Right cardiac atrium (tissue), 5 donors: ENCODE data around the gene KLHL41. TPM values are rescaled to one million over a fixed set of nuclear protein-coding genes. Genes with fewer than 3 reads are reported as not detected.
"Not testable (repeated sequence)": the region's sequence is repeated elsewhere in the genome, so short reads cannot be mapped to it uniquely, and the experiment has no call there.

Experiments
- ATAC-seq, 2 donors: fragments of 200-7000 bp; cut with Tn5 transposase; one replicate each; pipeline versions ENCODE4 v1.8.0 to v1.9.1; 2020; ENCODE audit warnings: moderate library complexity in 2 of 2, mild to moderate bottlenecking in 1 of 2
- DNase-seq, 3 donors: peaks; one replicate each; pipeline ENCODE4 v3.0.0-alpha.2; 2020
- H3K27ac ChIP-seq: one replicate; pipeline ENCODE4 v1.5.1; 2013; ENCODE audit warnings: mild to moderate bottlenecking, low read length, control low read depth, moderate library complexity
- H3K27me3 ChIP-seq: one replicate; pipeline ENCODE4 v1.6.1; 2013; ENCODE audit not compliant: control insufficient read depth, insufficient read depth
- H3K4me1 ChIP-seq: one replicate; pipeline ENCODE4 v1.6.1; 2013; ENCODE audit warnings: low read length; ENCODE audit not compliant: control insufficient read depth, insufficient read depth
- H3K4me3 ChIP-seq: one replicate; pipeline ENCODE4 v1.5.1; 2013; ENCODE audit warnings: low read length, control low read depth
- H3K9me3 ChIP-seq: one replicate; pipeline ENCODE4 v1.6.1; 2013; ENCODE audit warnings: low read length; ENCODE audit not compliant: control insufficient read depth
- WGBS: extraction: QIAGEN DNeasy Blood & Tissue Kit; methylation state at CpG from one replicate; pipeline ENCODE4 v1.1.7; 2013; 5-methylcytosine and 5-hydroxymethylcytosine counted together
- intact Hi-C, 4 donors: fragments of 100-400 bp; cut with DNase I; formaldehyde crosslinking; loops; one replicate each; pipeline versions ENCODE4 v1.11.0 to v1.14.0; 2022 to 2023
- polyA plus RNA-seq: library from polyadenylated mRNA; stranded (reverse); fragments of 200-250 nt; gene quantifications from one replicate; pipeline ENCODE4 v1.2.3, GENCODE V29; 2013
- total RNA-seq, 4 donors: library from RNA; stranded (reverse); fragmentation: NEBNext Ultra II Directional; extraction: Animal tissue kit (Norgen Biotek cat#: 25700); gene quantifications; one replicate each; pipeline ENCODE4 v1.2.1, GENCODE V29; 2021
- donor health status: healthy with polysubstance abuse.
- donor health status: DM: no; HTN: yes; CAD: no.
- donor health status: DM: no; HTN: no; CAD: no.
- donor health status: DM: no; HTN: yes; CAD: no; lungs with severe emphysema.
- donor health status: DM: yes; HTN: yes; CAD: no.

The KLHL41 gene
- total and polyA plus RNA-seq, 5 donors, result 62.2 to 165 (median 86.6) TPM

DNA sequence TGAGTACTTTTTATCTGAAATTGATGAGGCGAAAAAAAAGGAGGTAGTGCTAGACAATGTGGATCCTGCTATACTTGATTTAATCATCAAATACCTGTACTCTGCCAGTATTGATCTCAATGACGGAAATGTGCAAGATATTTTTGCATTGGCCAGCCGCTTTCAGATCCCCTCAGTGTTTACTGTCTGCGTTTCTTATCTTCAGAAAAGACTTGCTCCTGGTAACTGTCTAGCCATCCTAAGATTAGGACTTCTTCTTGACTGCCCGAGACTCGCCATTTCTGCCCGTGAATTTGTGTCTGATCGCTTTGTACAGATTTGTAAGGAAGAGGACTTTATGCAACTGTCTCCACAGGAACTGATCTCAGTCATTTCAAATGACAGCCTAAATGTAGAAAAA lies 453 bp downstream of the KLHL41 start:
- H3K9me3 ChIP-seq, result no peaks in the 10 kb centered on the region
- no peak for ATAC-seq
- H3K27me3 ChIP-seq, result no peaks in the 10 kb centered on the region
- no peaks in the 10 kb centered on the region for H3K4me1 ChIP-seq
- H3K27ac ChIP-seq, result no peak overlapping the region
- intact Hi-C loops, result no loop called here
- WGBS, result 68% methylated on average over 8 of the region's 8 CpGs
- no peak for DNase-seq
- H3K4me3 ChIP-seq, result peak overlapping the region; percentile 80

DNA sequence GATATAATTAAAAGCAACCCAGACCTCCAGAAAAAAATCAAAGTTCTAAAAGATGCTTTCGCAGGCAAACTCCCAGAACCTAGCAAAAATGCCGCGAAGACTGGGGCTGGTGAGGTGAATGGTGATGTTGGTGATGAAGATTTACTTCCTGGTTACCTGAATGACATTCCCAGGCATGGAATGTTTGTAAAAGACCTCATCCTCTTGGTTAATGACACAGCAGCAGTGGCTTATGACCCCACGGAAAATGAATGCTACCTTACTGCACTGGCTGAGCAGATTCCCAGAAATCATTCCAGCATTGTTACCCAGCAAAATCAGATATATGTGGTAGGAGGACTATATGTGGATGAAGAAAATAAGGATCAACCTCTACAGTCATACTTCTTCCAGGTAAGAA lies 994 bp downstream of the KLHL41 start:
- no peak for ATAC-seq

DNA sequence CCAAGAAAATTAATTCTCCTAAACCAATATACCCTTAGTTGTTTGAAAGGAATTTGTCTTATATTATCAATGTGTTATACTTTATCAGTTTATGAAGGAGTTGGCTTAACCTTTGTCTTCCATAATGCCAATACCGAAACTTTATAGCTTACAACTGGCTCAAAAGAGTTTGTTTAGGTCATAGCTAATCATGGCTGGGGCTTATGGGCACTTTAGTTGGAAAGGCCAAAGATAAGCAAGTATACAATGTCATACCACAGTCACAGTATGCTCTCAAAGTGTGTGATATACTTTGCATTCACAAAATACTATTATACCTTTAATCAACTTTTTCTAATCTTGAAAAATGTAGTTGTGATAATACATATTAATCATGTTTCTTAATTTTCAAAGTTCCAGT lies 2.3 kb downstream of the KLHL41 start:
- no peak overlapping the region for H3K27ac ChIP-seq
- ATAC-seq, result no peak

More for the DNA sequence above, 994 bp downstream of the KLHL41 start:
- WGBS, result 83% methylated on average over 4 of the region's 4 CpGs
- peak overlapping the region; percentile 45 for H3K27ac ChIP-seq
- no peaks in the 10 kb centered on the region for H3K9me3 ChIP-seq
- H3K4me3 ChIP-seq, result peak overlapping the region; percentile 80
- no peak for DNase-seq
- H3K27me3 ChIP-seq, result no peaks in the 10 kb centered on the region
- no peaks in the 10 kb centered on the region for H3K4me1 ChIP-seq
- intact Hi-C loops, result no loop called here

DNA sequence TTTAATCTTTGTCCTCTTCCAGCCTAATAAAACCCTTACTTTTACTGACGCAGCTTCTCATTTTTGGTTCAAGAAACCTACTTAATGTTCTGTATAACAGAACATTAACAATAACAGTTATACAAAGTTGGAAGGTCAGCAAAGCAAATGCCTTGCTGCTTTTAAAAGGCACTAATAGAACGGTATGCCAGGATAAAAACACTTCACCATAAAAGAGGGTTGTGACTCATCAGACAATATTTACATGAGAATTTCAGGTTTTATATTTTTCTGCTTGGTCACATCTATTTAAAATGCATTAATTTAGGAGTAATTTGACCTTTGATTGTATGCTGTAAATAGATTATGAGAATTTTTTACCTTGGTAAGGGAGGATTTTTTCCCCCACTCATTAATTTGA lies 3.0 kb downstream of the KLHL41 start:
- H3K27me3 ChIP-seq, result no peaks in the 10 kb centered on the region
- H3K27ac ChIP-seq, result no peak overlapping the region
- no peak for ATAC-seq
- DNase-seq, result no peak
- H3K4me1 ChIP-seq, result no peaks in the 10 kb centered on the region
- H3K9me3 ChIP-seq, result no peaks in the 10 kb centered on the region
- intact Hi-C loops, result no loop called here
- peak overlapping the region; percentile 35 for H3K4me3 ChIP-seq
- 64% methylated on average over 2 of the region's 2 CpGs for WGBS

More for the DNA sequence above, 2.3 kb downstream of the KLHL41 start:
- intact Hi-C loops, result no loop called here
- WGBS, result 67% methylated on average over 1 of the region's 1 CpG
- no peak for DNase-seq
- Histone ChIP-seq H3K27me3 (no peaks in the 10 kb centered on the region), H3K4me3 (peak overlapping the region; percentile 35), H3K9me3 (no peaks in the 10 kb centered on the region), H3K4me1 (no peaks in the 10 kb centered on the region)

DNA sequence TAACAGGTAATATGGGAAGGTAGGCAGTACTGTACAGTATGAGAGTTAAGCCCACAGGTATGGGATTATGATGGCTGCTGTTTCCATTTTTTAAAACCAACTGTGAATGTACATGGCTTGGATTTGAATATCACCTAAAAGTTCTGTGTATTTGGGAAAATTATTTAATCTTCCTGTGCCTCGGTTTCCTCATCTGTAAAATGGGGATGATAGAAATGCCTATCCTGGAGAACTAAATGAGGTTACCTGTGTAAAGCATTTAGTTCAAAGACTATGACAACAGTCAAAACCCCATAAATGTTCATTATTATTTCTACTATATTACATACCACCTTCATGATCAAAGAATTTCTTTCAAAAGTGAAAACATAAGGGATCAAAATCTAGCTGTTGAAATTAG lies 3.6 kb downstream of the KLHL41 start:
- DNase-seq (no peak), ATAC-seq (no peak)
- WGBS, result 100% methylated on average over 1 of the region's 1 CpG
- Histone ChIP-seq H3K27me3 (no peaks in the 10 kb centered on the region), H3K9me3 (no peaks in the 10 kb centered on the region), H3K27ac (no peak overlapping the region), H3K4me3 (no peak overlapping the region), H3K4me1 (no peaks in the 10 kb centered on the region)
- intact Hi-C loops, result no loop called here

DNA sequence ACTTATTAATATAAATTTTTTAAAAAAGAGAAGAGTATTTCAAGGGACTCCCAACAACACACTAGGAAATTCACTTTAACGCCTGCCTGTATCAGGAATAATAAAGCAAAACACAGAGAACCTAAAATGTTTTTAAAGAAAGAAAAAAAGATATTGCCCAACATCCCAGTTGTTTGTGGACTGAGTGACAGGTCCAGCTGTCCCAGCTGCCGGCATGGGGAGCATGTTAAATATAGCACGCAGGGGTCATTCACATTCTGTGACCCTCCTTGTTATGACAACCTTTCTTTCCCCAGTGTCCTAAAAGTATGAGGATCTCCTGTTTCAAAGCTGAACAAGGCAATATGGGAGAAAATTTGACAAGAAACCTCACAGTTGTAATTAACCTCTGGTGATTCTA lies 4.4 kb downstream of the KLHL41 start:
- intact Hi-C loops, result no loop called here
- peak; percentile 53 to 67 for ATAC-seq
- Histone ChIP-seq H3K27ac (no peak overlapping the region), H3K27me3 (no peaks in the 10 kb centered on the region), H3K9me3 (no peaks in the 10 kb centered on the region), H3K4me1 (no peaks in the 10 kb centered on the region), H3K4me3 (no peak overlapping the region)
- WGBS, result 54% methylated on average over 3 of the region's 3 CpGs
- DNase-seq, result no peak

DNA sequence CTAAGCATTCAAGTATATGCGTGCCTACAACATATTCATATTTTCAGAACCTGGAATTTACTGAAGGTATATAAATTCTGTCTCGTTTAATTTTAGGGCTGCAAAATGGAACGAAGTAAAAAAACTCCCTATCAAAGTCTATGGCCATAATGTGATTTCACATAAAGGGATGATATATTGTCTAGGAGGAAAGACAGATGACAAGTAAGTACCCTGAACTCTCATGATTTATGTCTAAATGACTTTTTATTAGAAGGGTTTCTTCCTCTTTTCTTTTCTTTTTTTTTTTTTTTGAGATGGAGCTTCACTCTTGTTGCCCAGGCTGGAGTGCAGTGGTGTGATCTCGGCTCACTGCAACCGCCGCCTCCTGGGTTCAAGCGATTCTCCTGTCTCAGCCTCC lies 5.3 kb downstream of the KLHL41 start:
- H3K4me1 ChIP-seq, intact Hi-C loops, DNase-seq, H3K27me3 ChIP-seq, H3K4me3 ChIP-seq, H3K27ac ChIP-seq, H3K9me3 ChIP-seq, ATAC-seq: not testable (repeated sequence)
- WGBS, result 95% methylated on average over 7 of the region's 7 CpGs

DNA sequence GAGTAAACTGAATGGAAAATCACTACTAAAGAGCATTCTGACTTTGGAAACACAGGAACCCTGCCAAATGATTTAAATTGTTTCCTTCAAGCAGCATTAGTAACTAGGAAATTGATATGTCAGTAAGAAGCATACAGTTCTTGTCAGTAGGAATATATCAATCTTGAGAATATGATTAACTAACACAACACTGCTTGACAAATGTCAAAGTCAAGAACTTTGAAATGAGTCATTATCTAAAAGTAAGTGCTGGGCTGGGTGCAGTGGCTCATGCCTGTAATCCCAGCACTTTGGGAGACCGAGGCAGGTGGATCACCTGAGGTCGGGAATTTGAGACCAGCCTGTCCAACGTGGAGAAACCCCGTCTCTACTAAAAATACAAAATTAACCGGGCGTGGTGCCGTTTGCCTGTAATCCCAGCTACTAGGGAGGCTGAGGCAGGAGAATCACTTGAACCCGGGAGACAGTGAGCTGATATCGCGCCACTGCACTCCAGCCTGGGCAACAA lies 7.0 kb downstream of the KLHL41 start:
- H3K27me3 ChIP-seq, H3K4me3 ChIP-seq, H3K9me3 ChIP-seq, H3K27ac ChIP-seq, H3K4me1 ChIP-seq, ATAC-seq, DNase-seq, intact Hi-C loops: not testable (repeated sequence)
- 95% methylated on average over 10 of the region's 10 CpGs for WGBS

DNA sequence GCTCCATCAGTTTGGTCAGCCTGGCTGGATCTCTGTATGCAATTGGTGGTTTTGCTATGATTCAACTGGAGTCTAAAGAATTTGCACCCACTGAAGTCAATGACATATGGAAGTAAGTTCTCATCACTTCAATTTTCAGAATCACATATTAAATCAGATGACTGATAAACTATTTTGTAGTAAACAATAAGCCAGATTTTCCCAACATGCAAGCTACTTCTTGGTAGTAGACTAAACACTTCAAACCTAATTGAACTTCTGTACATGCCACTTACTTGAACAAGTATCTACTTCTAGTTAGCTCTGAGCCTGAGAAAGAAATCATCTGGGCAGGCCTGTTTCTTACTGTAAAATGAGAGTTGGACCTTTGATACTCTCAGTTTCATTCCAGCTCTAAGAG lies 11.4 kb downstream of the KLHL41 start:
- Histone ChIP-seq H3K4me3 (no peak overlapping the region), H3K9me3 (no peaks in the 10 kb centered on the region), H3K27me3 (no peaks in the 10 kb centered on the region), H3K27ac (no peak overlapping the region), H3K4me1 (no peaks in the 10 kb centered on the region)
- intact Hi-C loops, result no loop called here
- DNase-seq, result no peak
- ATAC-seq, result no peak

DNA sequence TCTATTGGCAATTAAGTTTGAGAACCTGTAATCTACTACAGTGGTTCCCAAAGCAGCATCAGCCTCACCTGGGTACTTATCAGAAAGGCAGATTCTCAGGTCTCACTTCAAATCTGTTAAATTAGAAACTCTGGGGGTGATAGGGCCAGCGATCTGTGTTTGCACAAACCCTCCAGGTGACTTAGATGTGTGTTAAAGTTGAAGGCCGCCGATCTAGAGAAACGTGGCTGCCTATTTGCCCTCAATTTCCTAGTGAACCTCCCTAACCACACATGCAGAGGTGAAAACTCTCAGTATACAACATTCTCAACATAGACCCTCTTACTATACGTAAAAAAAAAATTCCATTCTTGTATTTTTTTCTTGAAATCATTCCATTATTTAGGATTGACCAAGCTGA lies 14.2 kb downstream of the KLHL41 start:
- intact Hi-C loops, result no loop called here
- DNase-seq (no peak), ATAC-seq (no peak)
- Histone ChIP-seq H3K4me3 (no peak overlapping the region), H3K9me3 (no peaks in the 10 kb centered on the region), H3K27me3 (no peaks in the 10 kb centered on the region), H3K27ac (no peak overlapping the region), H3K4me1 (no peaks in the 10 kb centered on the region)
- 64% methylated on average over 5 of the region's 5 CpGs for WGBS

DNA sequence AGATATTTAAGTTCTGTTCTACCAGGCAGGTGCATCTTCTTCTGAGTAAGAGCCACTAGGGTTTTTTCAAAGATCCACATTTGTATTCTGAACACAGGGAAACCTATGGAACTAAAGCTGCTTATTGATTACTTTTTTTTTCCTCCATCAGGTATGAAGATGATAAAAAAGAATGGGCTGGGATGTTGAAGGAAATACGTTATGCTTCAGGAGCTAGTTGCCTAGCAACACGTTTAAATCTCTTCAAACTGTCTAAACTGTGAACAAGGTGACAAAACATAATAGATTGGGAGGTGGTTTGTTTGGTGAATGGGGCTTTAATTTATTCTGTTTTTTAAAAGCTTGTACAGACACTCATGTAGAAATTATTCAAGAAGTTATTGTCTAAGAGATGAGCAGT lies 15.9 kb downstream of the KLHL41 start:
- 71% methylated on average over 2 of the region's 2 CpGs for WGBS
- H3K27me3 ChIP-seq, result no peaks in the 10 kb centered on the region
- H3K9me3 ChIP-seq, result no peaks in the 10 kb centered on the region
- H3K4me1 ChIP-seq, result no peaks in the 10 kb centered on the region
- H3K27ac ChIP-seq, result no peak overlapping the region
- ATAC-seq (no peak), DNase-seq (no peak)
- intact Hi-C loops, result loop anchor here in 1 of 4 donors (5.0 kb wide), 1 partner anchor 462 kb away; no protein-coding TSS in a partner anchor
- no peak overlapping the region for H3K4me3 ChIP-seq

DNA sequence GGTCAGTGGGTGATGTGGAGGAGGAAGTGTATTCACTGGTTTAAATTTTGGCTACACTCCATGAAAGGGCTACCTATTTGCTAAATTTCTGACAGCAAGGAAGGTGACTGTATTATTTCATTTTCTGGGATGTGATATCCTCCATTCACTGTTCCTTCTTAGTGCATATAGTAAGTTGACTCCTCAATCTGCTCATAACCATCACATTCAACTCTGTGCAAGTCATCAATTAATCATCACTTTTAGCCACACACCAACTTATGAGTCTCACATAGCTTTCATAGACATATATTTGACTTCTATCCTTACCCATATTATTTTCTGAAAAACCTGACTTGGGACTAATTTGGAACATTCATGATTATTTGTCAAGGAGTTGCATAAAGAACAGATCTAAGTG lies 16.9 kb downstream of the KLHL41 start:
- intact Hi-C loops, result loop anchor here in 1 of 4 donors (5.0 kb wide), 1 partner anchor 461 kb away; no protein-coding TSS in a partner anchor
- no peak for ATAC-seq

More for the DNA sequence above, 16.9 kb downstream of the KLHL41 start:
- H3K9me3 ChIP-seq, result no peaks in the 10 kb centered on the region
- DNase-seq, result no peak
- no peaks in the 10 kb centered on the region for H3K4me1 ChIP-seq
- H3K27ac ChIP-seq, result no peak overlapping the region
- no peak overlapping the region for H3K4me3 ChIP-seq
- no peaks in the 10 kb centered on the region for H3K27me3 ChIP-seq
